Measurements from ENCODE around the gene SMPDL3A. TPM values are rescaled to one million over a fixed set of nuclear protein-coding genes. Genes with fewer than 3 reads are reported as not detected.

The SMPDL3A gene
- total and polyA plus RNA-seq, 9 of the 15 experiments (the other 6 are each of a cell fraction or from before 2014, with no cell fraction given): 0.14 to 0.91 (median 0.54) TPM

- in situ Hi-C loops (cut with MboI): no loop called here
These were observed 28.7 kb downstream of the SMPDL3A start for GRCh38 chr6:122817766-122818165.

More at GRCh38 chr6:122817766-122818165, 28.7 kb downstream of the SMPDL3A start:
- H3K9me3 ChIP-seq (replicated peaks; ENCODE audit: control insufficient read depth, insufficient read depth, low read depth, low read length): no peaks in the 10 kb centered on the region
- DNase-seq (ENCODE audit: extremely low read depth in 1 of 4, low spot score in 3 of 4): no peak
- intact Hi-C loops (cut with micrococcal nuclease): no loop called here
- no peaks in the 10 kb centered on the region for H4K20me1 ChIP-seq (replicated peaks; ENCODE audit: control insufficient read depth, insufficient read depth, low read length)
- H3K36me3 ChIP-seq (ENCODE audit: control insufficient read depth, insufficient read depth, low read length): no peaks in the 10 kb centered on the region
- H3K27me3 ChIP-seq (ENCODE audit: control insufficient read depth in 2 of 2, insufficient read depth in 2 of 2, low read length in 2 of 2): no peaks in the 10 kb centered on the region
- TF ChIP-seq RAD21 (CRISPR knock-in tag; conservative IDR thresholded peaks at IDR 0.05 in 1 of 2, IDR thresholded peaks at IDR 0.05 in 1 of 2): no peak
- no peak for TF ChIP-seq BDP1 (IDR thresholded peaks at IDR 0.05; ENCODE audit: insufficient read depth, insufficient read length)
- TF ChIP-seq, protein P1, sequence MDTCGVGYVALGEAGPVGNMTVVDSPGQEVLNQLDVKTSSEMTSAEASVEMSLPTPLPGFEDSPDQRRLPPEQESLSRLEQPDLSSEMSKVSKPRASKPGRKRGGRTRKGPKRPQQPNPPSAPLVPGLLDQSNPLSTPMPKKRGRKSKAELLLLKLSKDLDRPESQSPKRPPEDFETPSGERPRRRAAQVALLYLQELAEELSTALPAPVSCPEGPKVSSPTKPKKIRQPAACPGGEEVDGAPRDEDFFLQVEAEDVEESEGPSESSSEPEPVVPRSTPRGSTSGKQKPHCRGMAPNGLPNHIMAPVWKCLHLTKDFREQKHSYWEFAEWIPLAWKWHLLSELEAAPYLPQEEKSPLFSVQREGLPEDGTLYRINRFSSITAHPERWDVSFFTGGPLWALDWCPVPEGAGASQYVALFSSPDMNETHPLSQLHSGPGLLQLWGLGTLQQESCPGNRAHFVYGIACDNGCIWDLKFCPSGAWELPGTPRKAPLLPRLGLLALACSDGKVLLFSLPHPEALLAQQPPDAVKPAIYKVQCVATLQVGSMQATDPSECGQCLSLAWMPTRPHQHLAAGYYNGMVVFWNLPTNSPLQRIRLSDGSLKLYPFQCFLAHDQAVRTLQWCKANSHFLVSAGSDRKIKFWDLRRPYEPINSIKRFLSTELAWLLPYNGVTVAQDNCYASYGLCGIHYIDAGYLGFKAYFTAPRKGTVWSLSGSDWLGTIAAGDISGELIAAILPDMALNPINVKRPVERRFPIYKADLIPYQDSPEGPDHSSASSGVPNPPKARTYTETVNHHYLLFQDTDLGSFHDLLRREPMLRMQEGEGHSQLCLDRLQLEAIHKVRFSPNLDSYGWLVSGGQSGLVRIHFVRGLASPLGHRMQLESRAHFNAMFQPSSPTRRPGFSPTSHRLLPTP (IDR thresholded peaks at IDR 0.05; ENCODE audit: borderline replicate concordance, extremely low read depth, insufficient read length): no peak
- no peak for TF ChIP-seq DPF2 (IDR thresholded peaks at IDR 0.05)
- TF ChIP-seq ATF3 (IDR thresholded peaks at IDR 0.05): peak; percentile 19; the same call in 1 of the 2 replicates
- TF ChIP-seq ATF3 (CRISPR knock-in tag; conservative IDR thresholded peaks at IDR 0.05): no peak
- TF ChIP-seq CAMTA2 (CRISPR knock-in tag; conservative IDR thresholded peaks at IDR 0.05): no peak
- no peak for TF ChIP-seq ZSCAN32 (CRISPR knock-in tag; IDR thresholded peaks at IDR 0.05)
- no peak for TF ChIP-seq ZNF407 (IDR thresholded peaks at IDR 0.05; ENCODE audit: low read depth)
- no peak for FAIRE-seq
- ChIA-PET POLR2A (no interaction called here), CTCF (ENCODE audit: low intra/inter-chr PET ratio) (no interaction called here)
- ATAC-seq: no peak
- no peak overlapping the region for H3K4me3 ChIP-seq
- no peak overlapping the region for H3K27ac ChIP-seq (ENCODE audit: extremely low read depth, low read depth, low read length)
- WGBS (ENCODE audit: insufficient coverage, low coverage, missing lambda C conversion rate): 14% methylated on average over 4 of the region's 4 CpGs
- H3K4me2 ChIP-seq (ENCODE audit: insufficient read depth, low read length): no peak overlapping the region
- BruUV-seq (replicated peaks): no TSS peak
- no peaks in the 10 kb centered on the region for H3K79me2 ChIP-seq (ENCODE audit: control insufficient read depth, insufficient read depth, low read length)
- H2AFZ ChIP-seq (ENCODE audit: low read depth, low read length): peak overlapping the region; percentile 51; the same call in 1 of the 2 replicates
- no peaks in the 10 kb centered on the region for H3K9me1 ChIP-seq (ENCODE audit: control insufficient read depth, insufficient read depth, low read length)
- H3K9ac ChIP-seq (ENCODE audit: insufficient read depth in 1 of 2, low read depth in 2 of 2, low read length in 2 of 2): no peak overlapping the region
- H3K4me1 ChIP-seq (replicated peaks in 1 of 2; ENCODE audit: control insufficient read depth in 2 of 2, insufficient read depth in 2 of 2, low read length in 2 of 2): 0 out of 5 replicates have a peak, but pooled peaks cover 0 to 3% of the 10 kb centered on the region in 2 experiments
